Anterior cingulate cortex (tissue), 58 donors: ENCODE results near the gene RAB21.
A peak's percentile ranks its signal among the peaks of the same experiment; 100 is the strongest.
"Not testable (repeated sequence)": the region's sequence is repeated elsewhere in the genome, so short reads cannot be mapped to it uniquely, and the experiment has no call there.

ENCODE experiments used
- DNase-seq, 58 donors: peaks; one replicate each; lab custom pipeline; 2025; lab: John Stamatoyannopoulos, UW

RAB21 gene

DNA sequence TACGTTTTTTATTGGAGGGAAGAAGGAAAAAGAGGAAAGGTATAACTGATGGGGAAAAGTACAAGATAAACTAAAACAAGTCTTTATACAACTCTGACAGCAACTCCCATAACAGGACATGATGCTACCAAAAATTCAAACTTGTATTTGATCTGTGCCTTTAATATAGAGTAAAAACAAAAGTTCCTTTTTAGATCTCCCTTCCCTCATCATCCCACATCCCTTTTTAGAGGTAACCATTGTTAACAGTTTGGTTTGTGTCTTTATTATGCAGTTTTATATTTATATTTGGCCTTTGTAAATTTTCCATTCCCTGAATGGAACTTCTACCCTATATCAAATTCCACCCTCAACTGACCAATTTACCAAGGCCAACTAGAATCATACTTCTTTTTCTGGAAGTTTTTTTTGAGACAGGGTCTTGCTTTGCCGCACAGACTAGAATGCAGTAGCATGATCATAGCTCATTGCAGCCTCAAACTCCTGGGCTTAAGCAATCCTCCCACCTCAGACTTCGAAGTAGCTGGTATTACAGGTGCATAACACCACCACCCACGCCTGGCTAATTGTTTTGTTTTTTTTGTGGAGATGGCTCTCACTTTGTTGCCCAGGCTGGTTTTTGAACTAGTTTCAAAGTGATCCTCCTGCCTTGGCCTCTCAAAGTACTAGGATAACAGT lies 36.9 kb downstream of the RAB21 start:
- DNase-seq = no peak

DNA sequence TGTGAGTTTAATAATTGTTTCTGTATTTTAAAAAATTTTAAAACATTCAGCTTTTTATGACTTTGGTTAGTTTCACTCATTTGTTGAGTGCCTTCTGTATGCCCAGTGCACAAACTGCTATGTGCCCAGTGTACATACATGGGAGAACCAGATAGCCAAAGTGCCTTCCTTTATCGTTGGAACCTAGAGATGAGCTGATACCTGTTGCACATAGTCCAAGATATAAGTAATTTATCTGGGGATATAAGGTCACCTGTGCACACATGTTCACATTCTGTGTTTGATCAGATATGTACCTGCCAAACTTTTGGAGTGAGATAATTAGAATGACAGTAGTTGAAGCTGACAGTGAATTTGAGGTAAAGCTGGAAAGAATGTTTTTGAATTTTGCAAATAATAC lies 37.9 kb downstream of the RAB21 start:
- no peak for DNase-seq

DNA sequence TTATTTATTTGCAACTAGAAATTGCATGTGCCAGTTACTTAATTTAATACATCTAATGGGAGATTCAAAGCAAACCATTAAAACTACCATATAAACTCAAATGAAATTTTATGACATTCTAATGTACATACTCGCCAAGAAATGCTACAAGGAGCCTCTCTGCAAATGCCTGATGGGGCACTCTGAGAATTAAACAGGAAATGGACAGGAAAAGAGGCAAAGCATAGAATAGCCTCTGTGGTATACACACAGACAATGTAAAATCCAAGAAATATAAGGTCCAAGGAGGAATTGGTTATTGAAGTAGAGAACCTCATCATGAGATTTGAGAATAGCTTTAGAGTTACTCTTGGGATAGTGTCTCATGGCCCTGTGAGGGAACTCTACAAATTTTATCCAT lies 41.2 kb downstream of the RAB21 start:
- DNase-seq = no peak

DNA sequence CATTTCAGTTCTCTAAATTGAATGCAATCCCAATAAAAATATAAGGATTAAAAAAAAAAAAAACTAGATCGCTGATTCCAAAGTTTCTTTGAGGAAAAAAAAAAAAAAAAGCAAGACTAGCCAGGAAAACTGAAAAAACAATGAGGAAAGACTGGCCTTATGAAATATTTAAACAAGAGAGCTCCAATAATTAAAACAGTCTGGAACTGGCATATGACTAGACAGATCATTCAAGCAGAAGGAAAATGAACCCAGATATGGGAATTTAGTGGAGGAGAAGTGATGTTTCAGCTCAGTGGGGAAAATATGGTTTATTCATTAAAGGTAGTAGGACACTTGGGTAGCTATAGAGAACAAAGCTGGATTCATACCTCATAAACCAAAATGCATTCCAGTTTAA lies 42.9 kb downstream of the RAB21 start:
- no peak for DNase-seq

DNA sequence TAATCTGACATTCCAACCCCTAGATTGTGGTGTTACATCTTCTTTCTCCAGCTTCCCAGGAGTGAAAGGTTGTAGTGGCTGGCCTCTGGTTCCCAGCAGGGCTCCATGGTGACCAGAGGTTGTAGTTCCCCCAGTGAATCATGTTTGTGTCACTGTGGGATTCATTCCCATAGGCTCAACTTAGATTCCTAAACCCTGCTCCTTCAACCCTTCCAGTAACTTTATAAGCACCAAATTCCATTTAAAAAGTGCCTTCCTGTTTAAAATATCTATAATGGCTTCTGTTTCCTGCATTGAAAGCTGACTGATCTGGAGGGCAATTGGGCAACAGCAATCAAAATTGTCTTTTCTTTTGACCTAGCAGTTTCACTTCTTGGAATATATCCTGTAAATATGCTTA lies 44.4 kb downstream of the RAB21 start:
- no peak for DNase-seq

DNA sequence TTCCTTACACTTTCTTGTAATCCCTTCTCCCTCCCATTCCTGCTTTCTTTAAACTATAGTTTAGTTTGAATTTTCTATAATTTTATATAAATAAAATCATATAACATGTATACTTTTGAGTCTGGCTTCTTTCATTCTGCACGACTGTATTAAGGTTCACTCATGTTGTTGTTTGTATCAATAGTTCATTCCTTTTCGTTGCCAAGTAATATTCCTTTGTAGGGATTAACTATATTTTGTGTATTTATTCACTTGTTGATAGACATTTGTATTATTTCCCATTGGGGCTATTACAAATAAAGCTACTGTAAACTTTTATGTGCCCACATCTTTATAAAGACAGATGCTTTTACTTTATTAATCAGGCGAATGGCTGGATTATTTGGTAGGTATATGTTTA lies 45.5 kb downstream of the RAB21 start:
- DNase-seq = no peak

DNA sequence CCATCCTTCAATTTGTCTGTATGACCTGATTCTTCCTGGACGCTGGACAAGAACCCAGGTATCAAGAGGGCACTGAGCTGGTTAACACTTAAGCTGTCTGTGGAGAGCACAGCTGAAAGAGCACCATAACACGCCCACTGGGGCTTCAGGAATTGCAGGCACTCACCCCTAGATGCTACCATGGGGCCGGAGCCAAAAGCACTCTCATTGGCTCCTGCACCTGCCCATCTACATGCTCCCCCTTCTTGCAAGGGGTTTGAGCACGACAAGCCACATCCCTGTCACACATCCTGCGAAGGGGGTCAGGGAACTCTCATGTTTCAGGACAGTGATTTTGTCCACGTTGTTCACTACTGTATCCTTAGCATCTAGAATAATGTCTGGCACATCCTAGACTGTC lies 49.8 kb downstream of the RAB21 start:
- DNase-seq = no peak

DNA sequence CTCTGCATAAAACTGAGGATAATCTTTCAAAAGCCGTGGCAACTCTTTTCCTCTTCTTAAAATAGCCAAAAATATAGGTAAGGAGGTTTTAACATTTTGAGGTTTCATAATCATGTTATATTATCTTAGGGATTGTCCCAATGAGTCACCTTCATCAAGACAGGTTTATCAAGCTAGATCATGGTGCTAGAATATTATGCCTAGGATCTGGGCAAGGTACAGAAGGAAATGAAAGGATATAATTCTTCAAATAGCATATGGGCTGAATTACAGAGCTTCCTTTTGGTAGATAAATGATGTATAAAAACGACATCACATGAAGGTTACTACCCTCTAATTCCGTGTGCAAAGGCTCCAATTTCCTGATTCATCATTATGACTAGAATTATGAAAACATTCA lies 56.3 kb downstream of the RAB21 start:
- no peak for DNase-seq

DNA sequence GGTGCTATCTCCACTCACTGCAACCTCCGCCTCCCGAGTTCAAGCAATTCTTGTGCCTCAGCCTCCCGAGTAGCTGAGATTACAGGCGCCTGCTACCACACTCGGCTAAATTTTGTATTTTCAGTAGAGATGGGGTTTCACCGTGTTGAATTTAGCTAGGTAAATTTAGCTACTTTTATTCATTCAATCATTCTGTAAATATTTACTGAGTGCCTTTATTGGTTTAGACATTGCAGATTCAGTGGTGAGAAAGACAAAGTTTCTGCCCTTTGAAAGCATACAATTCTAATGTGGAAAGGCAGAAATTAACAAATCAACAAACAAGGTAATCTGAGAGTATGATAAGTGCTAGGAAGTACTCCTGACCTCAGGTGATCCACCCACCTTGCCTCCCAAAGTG lies 60.6 kb downstream of the RAB21 start:
- DNase-seq = not testable (repeated sequence)

DNA sequence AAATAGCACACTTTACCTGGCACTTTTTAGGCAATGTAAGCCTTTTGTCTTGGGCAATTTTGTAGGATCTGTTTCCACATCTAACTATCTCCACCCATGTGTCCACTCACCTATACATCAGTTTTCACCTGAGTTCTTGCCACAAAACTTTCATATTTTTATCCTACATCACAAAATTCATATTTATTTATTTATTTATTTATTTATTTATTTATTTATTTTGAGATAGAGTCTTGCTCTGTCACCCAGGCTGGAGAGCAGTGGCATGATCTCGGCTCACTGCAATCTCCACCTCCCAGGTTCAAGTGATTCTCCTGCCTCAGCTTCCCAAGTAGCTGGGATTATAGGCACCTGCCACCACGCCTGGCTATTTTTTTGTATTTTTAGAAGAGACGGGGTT lies 67.4 kb downstream of the RAB21 start:
- DNase-seq = not testable (repeated sequence)

DNA sequence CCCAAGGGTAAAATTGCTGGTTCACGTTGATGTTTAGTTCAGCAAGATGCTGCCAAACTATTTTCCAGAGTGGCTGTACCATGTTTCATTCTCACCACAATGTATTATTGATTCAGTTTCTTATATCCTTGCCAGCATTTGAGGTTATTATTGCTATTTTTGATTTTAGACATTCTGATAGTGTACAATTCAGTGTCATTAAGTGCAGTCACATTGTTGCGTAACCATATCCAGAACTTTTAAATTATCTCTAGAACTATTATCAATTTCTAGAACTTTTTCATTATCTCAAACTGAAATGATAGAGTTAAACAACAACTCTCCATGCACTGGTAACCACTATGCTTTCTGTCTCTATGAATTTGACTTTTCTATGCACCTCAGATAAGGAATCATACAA lies 74.2 kb downstream of the RAB21 start:
- no peak for DNase-seq

DNA sequence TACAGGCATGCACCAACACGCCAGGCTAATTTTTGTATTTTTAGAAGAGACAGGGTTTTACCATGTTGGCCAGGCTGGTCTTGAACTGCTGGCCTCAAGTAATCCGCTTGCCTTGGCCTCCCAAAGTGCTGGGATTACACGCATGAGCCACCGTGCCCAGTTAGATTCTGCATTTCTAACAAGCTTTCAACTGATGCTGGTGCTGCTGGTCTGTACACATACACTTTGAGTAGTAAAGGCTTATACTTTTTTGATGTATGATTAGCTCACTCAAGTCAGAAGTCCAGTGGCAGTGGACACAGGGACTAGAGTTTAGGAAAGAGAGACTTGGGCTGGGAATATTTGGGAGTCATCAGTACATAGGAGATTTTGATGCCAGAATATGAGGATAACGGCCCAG lies 82.7 kb downstream of the RAB21 start:
- DNase-seq = no peak

DNA sequence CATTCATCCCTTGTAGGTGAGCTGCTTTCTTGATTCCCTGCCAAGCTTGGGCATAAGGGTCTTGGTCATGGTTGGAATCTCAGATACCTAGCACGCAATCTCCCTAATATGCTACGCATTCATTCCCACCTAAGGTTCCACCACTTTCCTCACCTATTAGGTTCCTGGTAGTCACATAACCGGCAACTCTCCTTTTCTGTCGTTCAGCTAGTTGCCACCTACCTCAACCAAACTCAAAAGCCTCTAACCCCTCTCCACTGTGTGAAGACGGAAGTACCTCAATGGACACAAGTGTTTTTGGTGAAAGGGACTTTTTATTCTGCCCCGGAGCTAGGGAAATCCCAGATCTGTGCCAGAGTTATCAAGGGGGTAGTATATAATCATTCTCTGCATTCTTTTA lies 83.6 kb downstream of the RAB21 start:
- DNase-seq = no peak

DNA sequence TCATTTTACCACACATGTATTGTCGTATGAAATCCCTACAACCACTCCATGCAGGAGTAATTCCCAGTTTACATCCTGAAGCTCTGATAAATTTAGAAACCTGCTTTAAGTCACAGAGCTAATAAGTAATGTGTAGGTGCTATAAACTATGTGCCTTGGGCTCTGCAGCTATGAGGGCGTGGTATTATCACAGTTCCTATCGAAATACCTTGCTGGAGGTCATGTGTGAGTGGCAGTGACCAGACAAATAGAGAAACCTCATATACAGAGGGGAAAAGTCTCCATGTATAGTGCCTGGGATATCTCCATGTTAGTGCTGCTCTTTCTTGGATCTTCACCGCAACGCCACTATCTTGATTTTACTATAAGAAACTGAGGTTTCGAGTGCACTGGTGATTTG lies 84.0 kb downstream of the RAB21 start:
- DNase-seq = no peak

DNA sequence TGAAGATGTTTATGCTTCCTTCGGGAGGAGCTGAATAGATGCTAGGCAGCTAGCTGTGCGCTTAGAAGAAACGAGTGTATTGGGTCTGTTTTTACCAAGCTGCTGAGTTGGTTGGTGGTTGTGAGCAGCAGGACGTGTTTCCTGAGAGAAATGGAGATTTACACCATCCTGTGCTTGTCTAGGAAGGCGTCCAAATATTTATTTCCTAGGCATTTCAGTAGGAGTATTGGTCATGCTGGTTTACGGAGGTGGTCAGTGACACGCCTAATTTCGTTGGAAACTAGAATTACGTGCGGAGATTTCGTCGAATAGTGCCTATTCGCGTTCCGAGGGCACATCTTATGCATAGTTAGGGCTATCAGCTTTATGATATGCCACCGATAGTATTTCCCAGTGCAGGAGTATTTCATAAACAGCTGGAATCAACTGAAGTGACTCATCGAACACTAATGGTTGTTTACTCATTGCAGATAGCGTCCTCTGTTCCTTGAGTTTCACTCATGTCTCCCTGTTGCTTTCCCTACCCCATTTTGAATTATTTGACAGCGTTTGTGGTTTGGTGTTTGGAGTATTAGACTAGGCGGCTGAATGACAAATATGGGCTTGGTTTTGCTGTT lies 85.7 kb downstream of the RAB21 start:
- DNase-seq = peak in 6 of 58 donors; percentile 25 to 50 (median 36)

DNA sequence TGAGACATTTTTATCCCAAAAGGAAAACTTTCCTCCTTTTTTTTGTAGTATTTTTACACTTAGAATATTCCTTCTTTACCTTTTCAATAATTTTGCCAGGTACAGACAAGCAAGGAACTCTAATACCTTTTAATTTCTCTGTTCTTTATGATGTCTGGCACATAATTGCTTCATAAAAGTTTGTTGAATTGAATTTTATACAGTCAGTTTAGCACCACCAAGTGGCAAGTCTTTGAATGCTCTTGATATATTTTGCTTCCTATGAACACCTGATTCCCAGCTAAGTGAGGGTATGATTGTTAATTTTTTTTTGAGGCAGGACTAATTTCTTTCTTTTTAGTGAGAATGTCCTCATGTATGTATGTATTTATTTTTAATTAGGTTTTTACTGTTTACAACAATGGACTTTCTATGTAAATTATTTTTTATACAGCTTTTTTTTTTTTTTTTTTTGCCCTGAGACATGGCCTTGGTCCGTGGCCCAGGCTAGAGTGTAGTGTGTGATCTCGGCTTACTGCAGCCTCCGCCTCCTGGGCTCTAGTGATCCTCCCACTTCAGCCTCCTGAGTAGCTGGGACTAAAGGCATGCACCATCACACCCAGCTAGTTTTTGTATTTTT lies 91.8 kb downstream of the RAB21 start:
- DNase-seq = no peak

DNA sequence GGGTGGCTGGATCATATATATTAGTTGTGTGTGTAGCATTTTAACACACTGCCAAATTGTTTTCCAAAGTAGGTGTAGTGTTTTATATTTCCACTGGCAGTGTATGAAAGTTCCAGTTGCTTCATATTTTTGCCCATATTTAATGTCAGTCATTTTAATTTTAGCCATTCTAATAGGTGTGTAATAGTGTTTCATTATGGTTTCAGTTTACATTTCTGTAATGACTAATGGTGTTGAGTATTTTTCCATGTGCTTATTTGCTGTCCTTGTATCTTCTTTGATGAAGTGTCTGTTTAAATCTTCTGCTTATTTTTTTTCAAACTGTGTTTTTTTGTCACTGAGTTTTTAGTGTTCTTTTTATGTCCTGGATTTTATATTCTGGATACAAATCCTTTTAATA lies 93.5 kb downstream of the RAB21 start:
- no peak for DNase-seq

DNA sequence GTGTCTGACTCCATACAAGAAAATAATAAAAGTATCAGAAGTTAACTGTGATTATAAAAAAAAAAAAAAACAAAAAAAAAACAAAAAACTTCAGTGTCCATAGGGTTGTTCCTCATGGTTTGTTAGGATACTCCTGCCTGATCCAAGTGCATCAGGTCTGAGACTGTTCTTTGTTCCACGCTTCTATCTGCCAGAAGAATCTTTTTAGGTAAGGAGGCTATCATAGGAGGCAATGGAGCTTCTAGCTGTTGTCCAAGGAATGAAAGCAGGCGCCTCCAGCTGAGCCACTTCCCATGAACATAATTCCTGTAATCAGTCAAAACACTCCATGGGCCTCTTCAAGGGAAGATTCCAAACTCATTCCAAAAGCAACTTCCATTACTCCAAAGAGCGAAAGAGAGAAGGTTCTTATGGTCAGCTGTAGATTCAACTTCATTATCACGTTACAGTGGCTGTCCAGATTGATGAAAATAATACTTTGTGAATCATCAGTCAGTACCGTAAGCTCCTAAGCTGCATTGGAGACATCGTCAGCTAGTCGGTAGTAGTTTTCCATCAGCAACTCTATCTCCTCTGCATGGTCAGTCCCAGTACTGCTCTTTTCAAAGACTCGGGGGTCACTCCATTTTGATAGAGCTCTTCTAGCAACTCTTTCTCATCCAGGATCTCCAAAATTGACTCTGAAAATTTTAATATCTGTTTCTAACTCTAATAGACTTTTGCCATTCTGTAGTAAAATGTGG lies 94.6 kb downstream of the RAB21 start:
- DNase-seq = no peak
